GM04504 (cell line): ENCODE data around the gene SERPINB11.
"Not testable (repeated sequence)": the region's sequence is repeated elsewhere in the genome, so short reads cannot be mapped to it uniquely, and the experiment has no call there.

Experiments
- DNase-seq: peaks from one replicate; pipeline ENCODE4 v3.0.0-alpha.2; 2012; ENCODE audit warnings: low read depth

The SERPINB11 gene, protein sequence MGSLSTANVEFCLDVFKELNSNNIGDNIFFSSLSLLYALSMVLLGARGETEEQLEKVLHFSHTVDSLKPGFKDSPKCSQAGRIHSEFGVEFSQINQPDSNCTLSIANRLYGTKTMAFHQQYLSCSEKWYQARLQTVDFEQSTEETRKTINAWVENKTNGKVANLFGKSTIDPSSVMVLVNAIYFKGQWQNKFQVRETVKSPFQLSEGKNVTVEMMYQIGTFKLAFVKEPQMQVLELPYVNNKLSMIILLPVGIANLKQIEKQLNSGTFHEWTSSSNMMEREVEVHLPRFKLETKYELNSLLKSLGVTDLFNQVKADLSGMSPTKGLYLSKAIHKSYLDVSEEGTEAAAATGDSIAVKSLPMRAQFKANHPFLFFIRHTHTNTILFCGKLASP

DNA sequence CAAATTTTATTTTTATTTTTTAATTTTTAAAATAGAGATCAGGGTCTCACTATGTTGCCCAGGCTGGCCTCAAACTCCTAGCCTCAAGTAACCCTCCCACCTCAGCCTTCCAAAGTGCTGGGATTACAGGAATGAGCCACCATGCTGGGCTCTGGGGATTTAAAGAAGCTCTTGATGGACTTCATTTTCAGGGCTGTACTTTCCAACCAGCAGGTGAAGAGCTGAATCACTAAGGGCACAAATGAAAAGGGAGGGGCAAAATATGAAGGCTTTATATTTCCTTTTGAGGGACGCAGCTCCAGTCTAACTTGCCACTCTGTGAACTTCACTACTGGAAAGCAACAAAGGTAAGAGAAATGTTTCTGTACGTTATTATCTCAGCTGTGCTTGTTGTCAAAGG is at the start of gene SERPINB11:
TSS of gene SERPINB11 (plus strand) at position 301 of the 400 bp plus-strand sequence. CDS start 7,234 bp downstream, outside the sequence.
- DNase-seq = no peak

DNA sequence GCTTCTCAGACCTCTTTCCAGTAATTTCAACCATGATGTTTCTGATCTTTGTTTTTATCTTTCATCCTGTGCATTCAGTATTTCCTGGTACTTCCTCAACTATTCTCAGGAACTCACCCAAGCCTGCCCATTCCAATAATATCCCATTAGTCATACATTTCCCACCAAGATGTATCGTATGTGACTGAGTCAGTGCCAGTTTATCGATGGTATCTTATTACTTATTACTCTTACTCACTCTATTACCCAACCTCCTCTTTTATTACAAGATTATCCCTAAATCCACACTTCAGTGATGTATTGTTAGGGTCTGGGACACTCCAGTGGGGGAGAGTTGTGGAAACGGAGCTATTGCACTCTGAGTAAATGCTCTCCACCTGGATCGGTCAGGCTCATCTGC is 43.8 kb upstream of the SERPINB11 start:
- DNase-seq = not testable (repeated sequence)

DNA sequence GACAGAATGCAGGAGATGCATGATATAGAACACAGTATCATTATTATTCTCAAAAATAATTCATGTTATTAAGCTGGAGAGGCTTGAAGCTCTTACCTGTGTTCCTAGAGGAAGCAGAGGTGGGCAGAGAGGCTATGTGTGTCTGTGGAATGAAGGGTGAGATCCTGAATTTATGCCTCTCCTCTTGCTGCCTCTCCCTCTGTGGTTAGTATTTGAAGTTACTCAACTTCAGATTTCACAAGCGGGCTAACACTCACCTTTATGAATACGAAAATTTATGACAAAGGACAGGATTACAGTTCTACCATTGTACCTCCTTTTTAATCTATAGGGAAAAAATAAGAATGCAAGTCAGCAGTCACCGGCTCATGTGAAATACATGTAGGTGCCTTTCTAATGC is 41.0 kb upstream of the SERPINB11 start, which contains the start of gene SERPINB3:
TSS of gene SERPINB3 (minus strand) at position 144 of the 400 bp plus-strand sequence. CDS start 677 bp downstream, outside the sequence.
- DNase-seq = not testable (repeated sequence)

DNA sequence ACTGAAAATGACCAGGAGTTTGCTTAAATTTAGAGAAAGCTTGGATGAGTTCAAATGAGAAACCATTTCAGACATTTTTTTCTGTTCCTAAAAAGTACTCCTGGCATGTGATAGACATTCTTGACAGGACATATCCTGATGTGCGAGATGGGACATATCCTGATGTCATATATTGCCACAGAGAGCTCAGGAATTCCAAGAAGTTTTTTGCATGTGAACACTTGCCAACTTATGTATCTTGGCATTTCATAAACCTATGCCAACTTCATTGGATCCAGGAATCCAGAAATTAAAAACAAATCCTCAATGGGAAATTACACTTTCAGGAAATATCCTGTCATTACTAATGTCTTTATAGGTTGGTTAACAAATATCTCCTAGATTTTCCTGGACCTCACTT is 38.2 kb upstream of the SERPINB11 start:
- DNase-seq = no peak

DNA sequence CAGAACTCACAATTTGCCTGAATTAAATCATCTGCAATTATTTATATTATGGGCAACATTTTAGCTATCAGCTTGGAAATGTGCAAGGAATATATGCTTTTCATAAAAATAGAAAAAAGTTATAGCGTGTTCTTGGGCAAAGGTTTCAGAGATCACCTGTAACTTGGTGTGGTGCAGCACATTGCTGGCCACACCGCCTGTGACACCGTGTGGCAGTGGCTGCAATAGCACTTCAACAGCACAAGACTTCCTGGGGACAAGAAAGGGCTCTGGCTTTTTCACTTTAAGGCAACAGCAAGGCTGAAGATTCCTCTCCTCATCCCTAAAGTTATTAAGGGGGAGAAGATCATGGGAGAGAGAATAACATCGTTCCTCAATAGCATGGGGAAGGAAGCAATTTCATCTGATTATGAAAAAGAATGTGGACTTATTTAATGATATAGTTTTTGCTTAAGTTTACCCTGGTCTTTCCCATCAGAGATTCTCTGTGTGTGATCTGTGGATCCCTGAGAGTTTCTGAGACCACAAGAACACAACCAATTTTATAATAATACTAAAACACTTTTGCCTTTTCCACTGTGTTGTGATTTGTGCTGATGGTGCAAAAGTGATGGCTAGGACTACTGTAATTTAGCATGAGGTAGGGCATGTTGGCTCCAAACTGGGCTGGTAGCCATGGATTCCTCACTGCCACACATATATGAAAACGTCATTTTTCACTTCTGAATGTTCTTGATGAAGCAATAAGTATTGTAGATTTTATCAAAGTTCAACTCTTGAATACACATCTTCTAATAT is 26.0 kb upstream of the SERPINB11 start:
- no peak for DNase-seq

DNA sequence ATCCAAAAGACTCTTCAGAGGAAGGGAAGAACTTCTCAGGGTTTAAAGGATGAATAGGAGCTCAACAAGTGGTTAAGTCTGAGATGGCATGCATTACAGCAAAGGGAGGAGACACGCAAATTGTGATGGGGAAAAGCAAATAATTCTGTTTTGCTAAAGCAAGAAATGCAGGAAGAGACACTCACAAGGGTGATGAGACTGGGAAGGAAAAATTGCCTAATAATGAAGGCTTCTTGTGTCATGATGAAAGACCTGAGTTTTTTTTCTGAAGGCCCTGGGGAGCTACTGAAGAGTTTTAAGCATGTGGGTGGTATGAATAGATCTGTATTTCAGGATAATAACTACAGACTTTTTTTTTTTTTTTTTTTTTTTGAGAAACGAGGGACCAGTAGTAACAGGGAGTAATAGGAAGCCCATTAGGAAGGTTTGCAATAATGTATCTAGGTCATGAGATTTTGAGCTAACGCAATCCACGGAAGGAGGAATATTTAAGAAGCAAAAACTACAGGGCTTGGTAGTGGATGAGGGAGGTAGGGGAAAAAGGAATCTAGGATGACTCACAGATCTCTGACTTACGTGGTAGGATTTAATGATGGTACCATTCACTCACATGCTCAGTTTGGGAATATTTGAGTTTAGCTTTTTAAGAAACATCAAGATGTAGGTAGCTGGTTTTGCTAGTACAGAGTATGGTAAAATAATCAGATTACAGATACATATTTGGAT is 25.1 kb upstream of the SERPINB11 start:
- DNase-seq = no peak

DNA sequence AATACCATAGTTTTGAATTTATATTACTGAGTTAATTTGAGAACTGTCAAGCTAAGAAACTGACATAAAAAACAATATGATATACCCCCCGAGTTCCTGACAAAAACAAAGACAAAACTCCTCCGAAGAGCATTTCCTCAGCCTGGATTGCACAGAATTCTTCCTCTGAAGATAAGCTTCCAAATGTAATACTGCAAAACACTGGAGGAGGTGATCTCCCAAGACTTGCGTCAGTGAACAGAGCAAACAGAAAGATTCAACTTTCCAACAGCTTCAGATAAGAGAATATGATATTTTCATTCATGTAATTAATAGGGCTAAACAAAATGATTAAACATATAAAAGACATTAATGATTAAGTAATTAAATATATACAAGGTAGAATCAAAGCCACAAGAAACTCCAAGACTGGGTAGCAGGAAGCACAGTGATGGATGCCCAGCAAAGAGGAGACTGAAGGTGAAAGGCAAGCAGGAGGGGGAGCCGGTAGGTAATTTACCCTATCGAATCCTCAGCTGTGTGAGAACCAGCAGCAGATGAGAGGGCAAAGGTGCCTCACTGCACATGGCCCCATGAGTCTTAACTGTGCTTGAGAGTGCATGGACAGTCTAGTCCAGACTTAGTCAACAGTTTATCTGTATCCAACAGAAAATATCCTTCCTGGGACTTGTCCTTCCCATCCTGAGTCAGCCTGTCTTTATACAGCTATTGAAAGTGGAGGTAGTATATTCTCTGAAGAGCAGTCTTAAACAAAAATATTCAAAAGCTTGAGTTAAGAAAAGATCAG is 22.7 kb upstream of the SERPINB11 start:
- no peak for DNase-seq

DNA sequence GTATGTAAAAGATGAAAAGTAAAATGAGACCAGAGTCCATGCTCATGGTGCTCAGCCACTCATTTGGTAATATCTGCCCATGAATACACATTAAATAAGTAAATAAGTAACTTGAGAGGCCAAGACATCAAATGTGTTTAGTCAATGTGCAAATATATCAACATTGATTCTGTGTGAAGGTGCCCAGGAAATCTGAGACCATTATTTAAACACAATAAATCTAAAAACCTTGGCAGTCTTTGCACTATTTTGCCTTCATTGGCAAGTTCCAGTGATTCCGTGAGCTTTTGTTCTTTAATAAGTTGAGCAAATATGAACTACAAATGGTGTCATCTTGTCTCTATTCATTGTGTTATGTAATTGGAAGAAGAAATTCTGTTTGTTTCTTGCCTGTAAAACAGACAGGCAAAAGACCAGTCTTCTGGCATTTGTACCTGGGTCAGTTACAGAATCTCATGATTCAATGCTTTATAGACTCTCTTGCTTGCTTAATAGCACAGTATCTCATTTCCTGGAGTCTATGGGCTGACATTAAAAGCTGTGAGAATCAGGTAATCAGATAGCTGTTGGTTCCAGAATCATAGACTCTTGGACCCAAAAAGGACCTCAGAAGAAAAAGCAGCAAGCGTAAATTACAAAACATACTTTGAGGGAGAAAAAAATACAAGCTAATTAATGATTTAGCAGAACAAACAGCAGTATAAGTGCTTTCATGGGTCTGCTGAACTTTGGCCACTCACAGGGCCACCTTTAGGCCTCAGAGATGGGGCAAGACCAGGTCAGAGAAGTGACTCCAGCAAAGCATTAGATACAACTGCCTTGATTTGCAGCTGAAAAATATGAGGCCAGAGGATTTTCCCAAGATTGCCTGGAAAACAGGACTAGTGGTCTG is 21.1 kb upstream of the SERPINB11 start:
- no peak for DNase-seq

DNA sequence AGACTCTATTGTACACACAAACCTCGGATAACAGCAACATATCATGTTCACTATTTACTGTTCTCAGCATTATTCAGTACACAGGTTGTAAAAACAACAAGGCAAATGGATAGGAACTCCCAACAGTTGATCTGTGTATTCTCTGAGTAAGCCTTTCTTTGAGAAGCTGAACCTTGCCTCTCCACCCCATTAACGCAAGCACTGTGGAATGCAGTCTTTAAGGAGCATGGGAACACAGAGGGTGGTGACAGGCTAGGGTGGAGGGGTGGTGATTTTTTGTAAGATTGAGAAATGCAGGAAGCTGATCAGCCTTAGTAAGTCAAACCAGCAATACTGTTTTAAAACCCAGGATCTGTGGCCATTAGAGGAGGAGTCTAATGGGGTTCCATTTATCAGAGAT is 19.6 kb upstream of the SERPINB11 start:
- peak; percentile 90 for DNase-seq

DNA sequence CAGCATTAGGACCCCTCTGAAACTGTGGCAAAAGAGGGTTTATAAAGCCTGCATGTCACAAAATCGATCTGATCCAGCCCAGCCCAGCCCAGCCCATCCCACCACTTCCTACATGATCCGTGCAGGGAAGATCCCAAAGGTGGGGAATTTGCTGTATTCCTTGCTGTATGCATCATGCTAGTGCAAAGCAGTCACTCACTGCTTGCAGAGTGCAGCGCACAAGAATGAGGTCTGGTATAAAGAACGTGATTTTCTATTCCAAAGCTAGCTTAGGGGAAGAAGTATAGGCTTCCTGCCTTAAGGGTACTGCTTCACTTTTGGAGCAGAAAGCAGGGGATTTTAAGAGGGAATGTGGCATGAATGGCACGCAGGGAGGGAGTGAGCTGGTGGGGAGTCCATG is 18.9 kb upstream of the SERPINB11 start:
- DNase-seq = no peak

DNA sequence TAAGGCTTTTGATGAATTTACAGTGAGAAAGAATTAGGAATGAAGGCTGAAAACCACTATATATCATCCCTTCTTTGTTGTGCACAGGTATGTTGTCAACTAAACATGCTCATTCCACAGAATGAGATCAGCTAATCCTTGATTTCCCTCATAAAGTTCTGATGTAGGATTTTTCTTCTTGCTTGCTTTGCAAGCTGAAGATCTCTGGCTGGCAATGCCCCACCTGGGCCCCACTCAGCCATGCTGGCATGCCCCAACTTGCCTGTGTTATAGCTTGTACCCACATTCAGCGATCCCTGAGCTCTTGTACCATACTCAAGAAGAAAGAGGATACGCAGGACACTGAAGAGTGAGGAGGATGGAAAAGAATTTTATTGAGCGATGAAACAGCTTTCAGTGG is 18.0 kb upstream of the SERPINB11 start:
- DNase-seq = no peak

DNA sequence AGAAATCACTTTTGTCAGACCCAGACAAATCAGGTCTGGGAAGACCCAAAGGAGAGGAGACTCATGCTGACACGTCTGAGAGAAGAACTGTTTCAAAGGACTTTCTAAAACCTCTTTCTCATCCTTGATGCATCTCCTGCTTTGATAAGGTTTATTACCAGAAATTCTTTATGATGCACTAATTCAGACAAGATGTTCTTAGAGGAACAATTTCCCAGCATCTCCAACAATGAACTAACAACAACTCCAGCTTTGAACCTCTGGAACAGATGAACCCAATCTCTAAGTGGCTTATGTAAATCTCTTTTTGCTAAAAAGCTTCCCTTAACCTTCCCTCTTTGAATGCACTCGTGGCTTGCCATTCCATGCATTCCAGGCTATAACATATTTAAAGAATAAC is 15.9 kb upstream of the SERPINB11 start:
- no peak for DNase-seq

DNA sequence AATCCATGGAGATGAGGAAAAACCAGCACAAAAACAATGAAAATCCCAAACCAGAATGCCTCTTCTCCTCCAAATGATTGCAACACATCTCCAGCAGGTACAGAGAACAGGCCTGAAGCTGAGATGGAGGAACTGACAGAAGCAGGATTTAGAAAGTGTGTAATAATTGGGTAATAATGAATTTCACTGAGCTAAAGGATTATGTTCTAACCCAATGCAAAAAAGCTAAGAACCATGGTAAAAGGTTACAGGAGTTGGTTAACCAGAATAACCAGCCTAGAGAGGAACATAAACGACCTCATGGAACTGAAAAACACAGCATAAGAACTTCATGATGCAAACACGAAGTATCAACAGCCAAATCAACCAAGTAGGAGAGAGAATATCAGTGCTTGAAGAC is 13.7 kb upstream of the SERPINB11 start:
- DNase-seq = no peak

DNA sequence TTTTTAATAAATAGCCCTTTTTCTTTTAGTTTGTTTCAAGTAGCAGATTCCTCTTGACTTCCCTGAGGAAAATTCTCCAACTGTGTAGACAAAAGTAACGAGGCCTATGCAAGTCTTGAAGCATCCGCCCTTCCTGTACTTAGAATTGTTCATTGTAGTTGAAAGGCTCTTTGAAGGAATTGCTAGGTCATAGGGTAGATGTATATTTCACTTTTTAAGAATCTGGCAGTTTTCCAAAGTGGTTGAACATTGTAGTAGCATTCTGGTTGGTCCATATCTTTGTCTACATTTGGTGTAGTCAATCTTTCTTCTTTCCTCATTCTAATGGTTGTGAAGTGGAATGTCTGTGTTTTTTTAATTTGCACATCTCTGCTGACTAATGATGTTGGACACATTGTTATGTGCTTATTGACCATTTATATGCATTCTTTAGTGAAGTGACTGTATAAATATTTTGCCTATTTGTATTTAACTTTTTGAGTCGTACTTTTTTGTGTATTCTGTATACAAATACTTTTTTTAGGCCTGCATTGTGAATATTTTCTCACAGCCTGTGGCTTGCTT is 5.6 kb upstream of the SERPINB11 start:
- DNase-seq = no peak

DNA sequence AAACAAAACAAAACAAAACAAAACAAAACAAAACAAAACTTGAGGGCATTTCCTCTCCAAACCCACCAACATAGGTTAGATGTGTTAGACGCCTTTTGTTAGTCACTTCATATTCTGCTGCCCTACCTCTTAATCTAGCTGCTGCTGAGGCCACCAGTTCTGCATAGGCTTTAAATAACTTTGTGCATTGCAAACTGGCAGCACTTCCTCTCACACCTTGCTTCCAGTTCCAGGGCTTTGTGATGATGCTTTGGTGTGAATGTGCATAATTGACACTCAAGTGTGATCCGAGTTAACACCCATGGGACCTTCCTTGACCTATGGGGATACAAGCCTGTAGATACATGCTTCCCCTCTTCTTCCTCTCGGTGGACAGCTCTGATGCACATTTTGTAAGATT is 2.3 kb upstream of the SERPINB11 start:
- DNase-seq = no peak

DNA sequence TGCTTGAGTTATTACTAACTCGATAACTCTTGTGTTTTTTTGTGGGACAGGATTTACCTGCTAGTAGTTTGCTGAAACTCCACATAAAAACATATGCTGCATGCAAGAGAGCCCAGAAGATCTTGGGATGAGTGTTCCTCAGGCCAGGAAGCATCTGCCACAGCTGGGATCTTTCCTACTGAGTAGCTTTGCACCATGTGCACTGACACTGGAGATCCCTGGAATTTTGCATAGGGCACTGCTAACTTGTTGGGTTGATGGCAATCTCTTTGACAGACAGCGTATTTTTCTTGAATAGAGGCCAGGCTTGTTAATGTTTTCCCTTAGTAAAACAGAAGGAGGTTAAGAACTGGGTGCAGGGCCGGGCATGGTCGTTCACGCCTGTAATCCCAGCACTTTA is 808 bp upstream of the SERPINB11 start:
- no peak for DNase-seq

DNA sequence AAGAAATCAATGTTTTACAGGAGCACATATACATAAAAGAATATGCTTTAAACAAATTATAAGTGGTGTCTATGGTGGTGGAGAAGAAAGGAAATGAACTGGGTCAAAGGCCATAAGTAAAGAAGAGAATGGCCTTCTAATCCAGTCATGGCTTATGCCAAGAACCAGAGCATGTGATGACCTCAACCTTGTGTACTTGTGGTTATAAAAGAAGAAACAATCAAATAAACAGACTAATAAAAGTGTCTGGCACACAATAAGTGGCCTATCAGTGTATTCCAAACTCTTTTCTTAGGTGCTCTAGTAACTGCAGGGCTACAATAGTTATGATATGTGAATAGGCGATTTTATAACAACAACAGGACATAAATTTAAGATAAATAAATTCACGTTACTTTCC is 2.6 kb downstream of the SERPINB11 start:
- DNase-seq = no peak

DNA sequence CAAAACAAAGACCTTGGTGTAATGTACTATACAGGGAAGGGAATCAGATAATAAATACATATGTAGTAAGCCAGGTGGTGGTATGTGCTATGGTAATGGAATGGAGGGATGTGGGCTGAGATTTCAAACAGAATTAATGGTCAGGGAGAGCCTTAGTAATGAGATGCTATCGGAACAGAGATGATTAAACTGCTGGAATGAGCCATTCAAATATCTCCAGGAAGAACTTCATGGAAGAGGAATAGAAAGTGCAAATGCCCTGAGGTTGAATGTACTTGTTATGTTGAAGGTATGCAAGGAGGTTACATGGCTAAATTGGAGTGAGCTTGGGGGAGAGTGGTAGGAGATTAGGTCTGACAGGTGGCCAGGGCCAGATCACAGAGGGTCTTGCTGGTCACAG is 5.1 kb downstream of the SERPINB11 start:
- DNase-seq = no peak

DNA sequence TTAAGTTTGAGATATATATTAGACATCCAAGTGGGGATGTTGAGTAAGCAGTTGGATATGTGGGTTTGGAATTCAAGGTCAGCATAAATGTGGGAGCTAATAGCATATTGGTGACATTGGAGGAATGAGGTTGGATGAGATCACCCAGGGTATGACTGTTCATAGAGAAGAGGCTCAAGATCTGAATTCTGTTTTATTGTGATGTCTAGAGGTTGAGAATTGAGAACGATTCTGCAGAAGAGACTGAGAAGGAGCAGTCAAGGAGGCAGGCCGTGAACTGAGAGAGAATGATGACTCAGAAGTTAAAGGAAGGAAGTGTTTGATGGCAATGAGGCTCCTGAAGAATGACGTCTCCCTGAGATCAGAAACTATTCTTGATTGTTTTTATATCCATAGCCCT is 5.9 kb downstream of the SERPINB11 start:
- no peak for DNase-seq
